Measurements from ENCODE around the gene DDX18. TPM values are rescaled to one million over a fixed set of nuclear protein-coding genes. Genes with fewer than 3 reads are reported as not detected.

The DDX18 gene
- total and polyA plus RNA-seq, 2 of the 4 experiments (the other 2 are of a cell fraction) = 34.6 to 69.9 TPM

DNA sequence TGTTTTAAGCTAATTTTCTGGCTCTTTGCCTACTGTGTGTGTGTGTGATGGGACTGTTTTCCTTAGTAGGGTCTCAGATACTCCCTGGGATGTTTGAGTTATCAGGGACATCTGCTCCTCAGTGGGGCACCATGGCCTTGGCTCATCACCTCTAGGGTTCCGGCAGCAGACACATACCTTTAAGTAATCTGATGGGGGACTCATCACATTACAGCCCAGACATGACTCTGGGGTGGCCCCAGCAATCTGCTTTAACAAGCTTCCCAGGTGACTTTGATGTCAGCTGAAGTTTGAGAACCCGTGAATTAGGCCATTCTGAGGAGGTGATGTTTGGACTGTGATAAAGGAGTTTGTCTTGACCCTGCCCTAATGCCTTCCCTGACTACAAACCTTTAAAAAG lies 38.8 kb downstream of the DDX18 start:
- H2AK5ac ChIP-seq (ENCODE audit: low read depth, low read length) = no peak overlapping the region
- TF ChIP-seq CEBPB (IDR thresholded peaks at IDR 0.05; ENCODE audit: low read depth, low read length) (no peak), RFX5 (IDR thresholded peaks at IDR 0.05; ENCODE audit: low read depth, low read length) (no peak), SMC3 (IDR thresholded peaks at IDR 0.05; ENCODE audit: low read depth, low read length) (no peak), CHD1 (IDR thresholded peaks at IDR 0.05; ENCODE audit: low read depth, low read length) (no peak), RAD21 (IDR thresholded peaks at IDR 0.05; ENCODE audit: low read length) (no peak), BHLHE40 (IDR thresholded peaks at IDR 0.05; ENCODE audit: low read depth, low read length) (no peak), MAZ (IDR thresholded peaks at IDR 0.05; ENCODE audit: borderline replicate concordance, low read depth, low read length) (no peak), MAFK (IDR thresholded peaks at IDR 0.05; ENCODE audit: low read depth, low read length) (no peak), RCOR1 (IDR thresholded peaks at IDR 0.05; ENCODE audit: insufficient replicate concordance, low read length) (no peak), FOS (IDR thresholded peaks at IDR 0.05; ENCODE audit: low read depth, low read length) (no peak), MXI1 (IDR thresholded peaks at IDR 0.05; ENCODE audit: borderline replicate concordance, low read depth, low read length) (no peak), NFE2L2 (IDR thresholded peaks at IDR 0.05; ENCODE audit: low read depth, low read length) (no peak), POLR2A (IDR thresholded peaks at IDR 0.05; ENCODE audit: low read depth, low read length) (no peak)
- TF ChIP-seq, protein P1, sequence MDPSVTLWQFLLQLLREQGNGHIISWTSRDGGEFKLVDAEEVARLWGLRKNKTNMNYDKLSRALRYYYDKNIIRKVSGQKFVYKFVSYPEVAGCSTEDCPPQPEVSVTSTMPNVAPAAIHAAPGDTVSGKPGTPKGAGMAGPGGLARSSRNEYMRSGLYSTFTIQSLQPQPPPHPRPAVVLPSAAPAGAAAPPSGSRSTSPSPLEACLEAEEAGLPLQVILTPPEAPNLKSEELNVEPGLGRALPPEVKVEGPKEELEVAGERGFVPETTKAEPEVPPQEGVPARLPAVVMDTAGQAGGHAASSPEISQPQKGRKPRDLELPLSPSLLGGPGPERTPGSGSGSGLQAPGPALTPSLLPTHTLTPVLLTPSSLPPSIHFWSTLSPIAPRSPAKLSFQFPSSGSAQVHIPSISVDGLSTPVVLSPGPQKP (IDR thresholded peaks at IDR 0.05; ENCODE audit: borderline replicate concordance, low read depth, low read length) = no peak
- TF ChIP-seq, protein P2, sequence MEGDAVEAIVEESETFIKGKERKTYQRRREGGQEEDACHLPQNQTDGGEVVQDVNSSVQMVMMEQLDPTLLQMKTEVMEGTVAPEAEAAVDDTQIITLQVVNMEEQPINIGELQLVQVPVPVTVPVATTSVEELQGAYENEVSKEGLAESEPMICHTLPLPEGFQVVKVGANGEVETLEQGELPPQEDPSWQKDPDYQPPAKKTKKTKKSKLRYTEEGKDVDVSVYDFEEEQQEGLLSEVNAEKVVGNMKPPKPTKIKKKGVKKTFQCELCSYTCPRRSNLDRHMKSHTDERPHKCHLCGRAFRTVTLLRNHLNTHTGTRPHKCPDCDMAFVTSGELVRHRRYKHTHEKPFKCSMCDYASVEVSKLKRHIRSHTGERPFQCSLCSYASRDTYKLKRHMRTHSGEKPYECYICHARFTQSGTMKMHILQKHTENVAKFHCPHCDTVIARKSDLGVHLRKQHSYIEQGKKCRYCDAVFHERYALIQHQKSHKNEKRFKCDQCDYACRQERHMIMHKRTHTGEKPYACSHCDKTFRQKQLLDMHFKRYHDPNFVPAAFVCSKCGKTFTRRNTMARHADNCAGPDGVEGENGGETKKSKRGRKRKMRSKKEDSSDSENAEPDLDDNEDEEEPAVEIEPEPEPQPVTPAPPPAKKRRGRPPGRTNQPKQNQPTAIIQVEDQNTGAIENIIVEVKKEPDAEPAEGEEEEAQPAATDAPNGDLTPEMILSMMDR (conservative IDR thresholded peaks at IDR 0.05; ENCODE audit: low read depth, low read length) = no peak
- TF ChIP-seq, protein P3, sequence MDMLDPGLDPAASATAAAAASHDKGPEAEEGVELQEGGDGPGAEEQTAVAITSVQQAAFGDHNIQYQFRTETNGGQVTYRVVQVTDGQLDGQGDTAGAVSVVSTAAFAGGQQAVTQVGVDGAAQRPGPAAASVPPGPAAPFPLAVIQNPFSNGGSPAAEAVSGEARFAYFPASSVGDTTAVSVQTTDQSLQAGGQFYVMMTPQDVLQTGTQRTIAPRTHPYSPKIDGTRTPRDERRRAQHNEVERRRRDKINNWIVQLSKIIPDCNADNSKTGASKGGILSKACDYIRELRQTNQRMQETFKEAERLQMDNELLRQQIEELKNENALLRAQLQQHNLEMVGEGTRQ (IDR thresholded peaks at IDR 0.05; ENCODE audit: low read depth, low read length) = no peak
- H3K9me3 ChIP-seq (ENCODE audit: control insufficient read depth, insufficient read depth, low read length) = no peaks in the 10 kb centered on the region
- WGBS, 2 experiments (ENCODE audit: extremely low coverage in 2 of 2, insufficient read length in 1 of 2) = no CpG with 5 or more reads among the region's 2 CpGs
- no peak overlapping the region for H2BK15ac ChIP-seq (ENCODE audit: low read depth, low read length)
- H4K8ac ChIP-seq (ENCODE audit: low read depth in 2 of 2, low read length in 2 of 2) = no peak overlapping the region
- no peak for DNase-seq
- no peak overlapping the region for H2BK5ac ChIP-seq (ENCODE audit: low read depth, low read length, poor library complexity, severe bottlenecking)
- no TSS peak for BruUV-seq (replicated peaks)
- no peak overlapping the region for H2BK20ac ChIP-seq (ENCODE audit: low read depth, low read length)
- no peak overlapping the region for H3K4me3 ChIP-seq (ENCODE audit: insufficient read depth, low read depth, low read length)
- H3K18ac ChIP-seq (ENCODE audit: low read depth, low read length) = no peak overlapping the region
- no peak overlapping the region for H3K9ac ChIP-seq (ENCODE audit: low read depth, low read length)
- no peak overlapping the region for H3K56ac ChIP-seq (ENCODE audit: extremely low read depth, insufficient read depth, low read length)
- H3K36me3 ChIP-seq (ENCODE audit: control insufficient read depth, insufficient read depth, low read length) = no peaks in the 10 kb centered on the region
- H3K4ac ChIP-seq (ENCODE audit: low read depth, low read length) = no peak overlapping the region
- no peak for ATAC-seq (ENCODE audit: low read depth)
- H3K23ac ChIP-seq (ENCODE audit: low read depth, low read length) = no peak overlapping the region
- no peak overlapping the region for H4K5ac ChIP-seq (ENCODE audit: low read depth, low read length)
- ChIA-PET POLR2A (ENCODE audit: unreplicated experiment) (no interaction called here), CTCF (interaction anchor here (0.9 kb wide), 1 partner anchor 10 kb away, joined by 3 read pairs; no protein-coding TSS in a partner anchor)
- in situ Hi-C loops (cut with MboI; ENCODE audit: low sequenced_read_pairs) = no loop called here
- dilution Hi-C loops (cut with HindIII; ENCODE audit: low sequenced_read_pairs, unreplicated experiment) = no loop called here
- H3K4me1 ChIP-seq (ENCODE audit: control insufficient read depth, insufficient read depth, low read length) = peaks cover 3% of the 10 kb centered on the region; the same call in 1 of the 2 replicates
- H4K20me1 ChIP-seq (ENCODE audit: insufficient read depth, low read length) = no peaks in the 10 kb centered on the region
- peaks cover 20% of the 10 kb centered on the region for H3K27me3 ChIP-seq (ENCODE audit: control insufficient read depth, insufficient read depth, low read length)
- intact Hi-C loops (cut with micrococcal nuclease) = no loop called here
- no peak overlapping the region for H3K4me2 ChIP-seq (ENCODE audit: low read depth, low read length)
- no peak overlapping the region for H3K27ac ChIP-seq (ENCODE audit: insufficient read depth, low read length)
- no peak overlapping the region for H3K14ac ChIP-seq (replicated peaks; ENCODE audit: low read depth, low read length)
- H2BK120ac ChIP-seq (ENCODE audit: low read depth, low read length) = no peak overlapping the region
- no peak overlapping the region for H4K91ac ChIP-seq (ENCODE audit: insufficient read depth, low read depth, low read length)
- H2AFZ ChIP-seq (replicated peaks; ENCODE audit: low read length, poor library complexity) = no peak overlapping the region
- H3K9me1 ChIP-seq (ENCODE audit: insufficient read depth, low read length) = peaks cover 8% of the 10 kb centered on the region; the same call in 1 of the 2 replicates
- no peak overlapping the region for H2AK9ac ChIP-seq (replicated peaks; ENCODE audit: low read depth, low read length, poor library complexity)
- no peaks in the 10 kb centered on the region for H3K79me1 ChIP-seq (ENCODE audit: low read depth in 1 of 2, low read length in 2 of 2)
